B cell (primary cell): Measurements from ENCODE around the gene MDK. TPM values are rescaled to one million over a fixed set of nuclear protein-coding genes. Genes with fewer than 3 reads are reported as not detected.

Experiments
- ATAC-seq: fragments of 200-7000 bp; cut with Tn5 transposase; one replicate; pipeline ENCODE4 v1.10.0; 2021; ENCODE audit warnings: low read depth, mild to moderate bottlenecking, moderate number of reproducible peaks, moderate library complexity
- CTCF ChIA-PET: fragments of 350-600 bp; sonication (Branson Sonifier 250); formaldehyde crosslinking; loops from one replicate; lab custom pipeline; 2021; ENCODE audit warnings: antibody characterized with exemption, inconsistent platforms; lab: Charles Lee
- POLR2A ChIA-PET: fragments of 350-600 bp; sonication (Branson Sonifier 250); formaldehyde crosslinking; loops from one replicate; lab custom pipeline; 2021; ENCODE audit warnings: antibody characterized with exemption; lab: Charles Lee
- DNase-seq: peaks from one replicate; pipeline ENCODE4 v3.0.0; 2013
- H2AFZ ChIP-seq: 2 replicates; pipeline ENCODE4 v1.6.1; 2012; ENCODE audit warnings: mild to moderate bottlenecking, low read depth, low read length; ENCODE audit not compliant: insufficient read depth, poor library complexity, severe bottlenecking
- H3K27ac ChIP-seq, 2 donors: 1 replicate in 1 of 2; 2 replicates in 1 of 2; pipeline ENCODE4 v1.5.1; 2012 to 2013; ENCODE audit warnings: low read length in 2 of 2, mild to moderate bottlenecking in 2 of 2, moderate library complexity in 1 of 2
- H3K27me3 ChIP-seq, 4 experiments: fragments of 200-600 bp in 1 of 4; sonication (generic) in 1 of 4; replicated peaks in 1 of 4; 1 replicate in 2 of 4; 2 replicates in 2 of 4; pipeline versions ENCODE4 v1.6.1 to v1.7.0; 2013 to 2016; ENCODE audit warnings: low read length in 3 of 4, mild to moderate bottlenecking in 2 of 4, mixed read lengths in 1 of 4, moderate library complexity in 1 of 4; ENCODE audit not compliant: insufficient read depth in 4 of 4, control insufficient read depth in 3 of 4; ENCODE audit errors: control extremely low read depth in 1 of 4
- H3K36me3 ChIP-seq, 2 experiments: replicated peaks in 1 of 2; 1 replicate in 1 of 2; 2 replicates in 1 of 2; pipeline versions ENCODE4 v1.6.1 to v1.7.1; 2013; ENCODE audit warnings: low read length in 1 of 2; ENCODE audit not compliant: insufficient read depth in 2 of 2, control insufficient read depth in 1 of 2; ENCODE audit errors: control extremely low read depth in 1 of 2, extremely low read depth in 1 of 2
- H3K4me1 ChIP-seq, 2 donors: fragments of 200-600 bp in 1 of 2; sonication (generic) in 1 of 2; 1 replicate in 1 of 2; 2 replicates in 1 of 2; pipeline versions ENCODE4 v1.5.1 to v1.6.1; 2013 to 2017; ENCODE audit warnings: low read length in 2 of 2; ENCODE audit not compliant: control insufficient read depth in 2 of 2, insufficient read depth in 2 of 2
- H3K4me2 ChIP-seq: replicated peaks from 2 replicates; pipeline ENCODE3; 2012; ENCODE audit warnings: mild to moderate bottlenecking, low read depth, low read length; ENCODE audit not compliant: poor library complexity, severe bottlenecking
- H3K4me3 ChIP-seq, 5 experiments: fragments of 200-600 bp in 1 of 5; sonication (generic) in 1 of 5; 1 replicate in 3 of 5; 2 replicates in 2 of 5; pipeline versions ENCODE4 v1.5.1 to v1.7.0; 2011 to 2016; ENCODE audit warnings: low read length in 4 of 5, mild to moderate bottlenecking in 4 of 5, low read depth in 2 of 5, control low read depth in 1 of 5, moderate library complexity in 1 of 5; ENCODE audit not compliant: insufficient read depth in 1 of 5; ENCODE audit errors: control extremely low read depth in 1 of 5, extremely low read depth in 1 of 5
- H3K79me2 ChIP-seq: fragments of 200-600 bp; sonication (generic); one replicate; pipeline ENCODE4 v1.6.0; 2016; ENCODE audit warnings: low read length; ENCODE audit not compliant: control insufficient read depth, insufficient read depth
- H3K9ac ChIP-seq: fragments of 200-600 bp; sonication (generic); 2 replicates; pipeline ENCODE4 v1.6.1; 2017; ENCODE audit warnings: mild to moderate bottlenecking, low read length, moderate library complexity
- H3K9me3 ChIP-seq, 3 donors: one replicate each; pipeline versions ENCODE4 v1.6.1 to v1.7.1; 2013; ENCODE audit warnings: low read length in 2 of 3; ENCODE audit not compliant: control insufficient read depth in 2 of 3, insufficient read depth in 1 of 3; ENCODE audit errors: control extremely low read depth in 1 of 3
- H4K20me1 ChIP-seq: 2 replicates; pipeline ENCODE4 v1.6.0; 2012; ENCODE audit warnings: mild to moderate bottlenecking, low read length; ENCODE audit not compliant: insufficient read depth, control insufficient read depth, poor library complexity, severe bottlenecking
- H3K27ac Mint-ChIP-seq: one replicate; pipeline ENCODE4 v1.8.0; 2021; ENCODE audit warnings: mixed read lengths
- H3K27me3 Mint-ChIP-seq: one replicate; pipeline ENCODE4 v1.8.0; 2021; ENCODE audit warnings: mixed read lengths
- H3K4me1 Mint-ChIP-seq: one replicate; pipeline ENCODE4 v1.8.0; 2021; ENCODE audit warnings: mixed read lengths
- H3K4me3 Mint-ChIP-seq: one replicate; pipeline ENCODE4 v1.8.0; 2021; ENCODE audit warnings: mixed read lengths
- H3K9me3 Mint-ChIP-seq: one replicate; pipeline ENCODE4 v1.8.0; 2022; ENCODE audit warnings: mixed read lengths; ENCODE audit not compliant: insufficient read depth
- EZH2 ChIP-seq: IDR thresholded peaks from 2 replicates; pipeline ENCODE4 v1.6.1; 2012; ENCODE audit warnings: borderline replicate concordance, low read depth, mild to moderate bottlenecking, moderate library complexity, low read length; ENCODE audit not compliant: insufficient read depth, poor library complexity, severe bottlenecking
- WGBS: methylation state at CpG from one replicate; pipeline ENCODE4 v1.1.5; 2013; ENCODE audit warnings: missing lambda C conversion rate; ENCODE audit not compliant: insufficient coverage; 5-methylcytosine and 5-hydroxymethylcytosine counted together
- intact Hi-C: fragments of 100-400 bp; cut with micrococcal nuclease; formaldehyde crosslinking; loops from one replicate; pipeline ENCODE4 v1.10.0; 2022
- polyA plus RNA-seq: library from polyadenylated mRNA; depleted of rRNA; stranded (reverse); fragments of >200 nt; gene quantifications from 2 replicates; pipeline ENCODE4 v1.2.3, GENCODE V29; 2012
- total RNA-seq, 2 donors: library from RNA; stranded (reverse); fragments of 120-200 nt in 1 of 2; gene quantifications; 1 replicate in 1 of 2; 2 replicates in 1 of 2; pipeline versions ENCODE4 v1.2.3 to v1.2.4, GENCODE V29; 2013 to 2022
- TF ChIP-seq, protein P1 (sequence below): fragments of 200-600 bp; IDR thresholded peaks from one replicate; pipeline ENCODE4 v1.8.0; 2022; ENCODE audit warnings: antibody characterized with exemption, mild to moderate bottlenecking

Gene MDK
- total and polyA plus RNA-seq, 2 donors (not counting 1 experiment from before 2014, with no cell fraction given), result 1.5 to 2.6 TPM

DNA sequence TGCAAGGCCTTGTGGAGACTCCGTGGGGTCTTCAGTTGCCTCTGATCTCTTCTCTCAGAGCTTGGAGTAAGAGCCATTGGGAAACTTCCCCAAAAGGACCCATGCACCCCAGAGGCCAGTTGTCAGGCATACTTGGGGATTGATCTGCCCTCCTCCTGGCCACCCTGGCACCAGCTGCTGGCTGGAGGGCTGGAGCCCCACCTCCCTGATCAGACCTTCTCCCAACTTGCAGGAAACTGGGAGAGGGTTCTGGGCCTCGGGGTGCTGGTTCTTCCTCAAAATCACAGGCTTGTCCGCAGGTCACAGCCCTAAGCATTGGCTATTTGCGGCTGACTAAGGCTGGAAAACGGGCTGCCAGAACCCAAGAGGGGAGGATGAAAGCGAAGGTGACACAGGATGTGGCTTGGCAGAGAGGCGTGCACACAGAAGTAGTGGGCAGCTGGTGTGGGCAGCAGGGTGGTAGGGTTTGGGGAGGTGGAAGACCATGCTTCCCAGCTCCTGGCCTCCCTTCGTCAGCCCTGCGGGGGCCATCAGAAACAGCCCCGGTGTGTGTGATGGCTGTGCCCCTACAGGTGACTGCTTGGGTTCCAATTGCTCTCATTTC is 35.5 kb upstream of the MDK start:
- Histone ChIP-seq H3K4me3 (peak overlapping the region; percentile 22 to 75 (median 55)), H3K36me3 (no peaks in the 10 kb centered on the region), H3K9ac (peak overlapping the region; percentile 66), H3K4me1 (peaks cover 38 to 45% of the 10 kb centered on the region in 2 donors), H3K27ac (no peak overlapping the region), H2AFZ (peak overlapping the region; percentile 82), H3K27me3 (peaks cover 0 to 5% (median 0%) of the 10 kb centered on the region in 4 experiments), H3K79me2 (peaks cover 45% of the 10 kb centered on the region), H3K9me3 (no peaks in the 10 kb centered on the region), H3K4me2 (peak overlapping the region; percentile 92), H4K20me1 (peaks cover 25% of the 10 kb centered on the region)
- POLR2A ChIA-PET, result no interaction called here
- Mint-ChIP-seq H3K27me3 (peaks cover 7% of the 10 kb centered on the region), H3K4me1 (peaks cover 45% of the 10 kb centered on the region), H3K9me3 (no peaks in the 10 kb centered on the region), H3K4me3 (peak overlapping the region; percentile 91), H3K27ac (no peak overlapping the region)
- peak; percentile 32 for DNase-seq
- TF ChIP-seq, protein P1, sequence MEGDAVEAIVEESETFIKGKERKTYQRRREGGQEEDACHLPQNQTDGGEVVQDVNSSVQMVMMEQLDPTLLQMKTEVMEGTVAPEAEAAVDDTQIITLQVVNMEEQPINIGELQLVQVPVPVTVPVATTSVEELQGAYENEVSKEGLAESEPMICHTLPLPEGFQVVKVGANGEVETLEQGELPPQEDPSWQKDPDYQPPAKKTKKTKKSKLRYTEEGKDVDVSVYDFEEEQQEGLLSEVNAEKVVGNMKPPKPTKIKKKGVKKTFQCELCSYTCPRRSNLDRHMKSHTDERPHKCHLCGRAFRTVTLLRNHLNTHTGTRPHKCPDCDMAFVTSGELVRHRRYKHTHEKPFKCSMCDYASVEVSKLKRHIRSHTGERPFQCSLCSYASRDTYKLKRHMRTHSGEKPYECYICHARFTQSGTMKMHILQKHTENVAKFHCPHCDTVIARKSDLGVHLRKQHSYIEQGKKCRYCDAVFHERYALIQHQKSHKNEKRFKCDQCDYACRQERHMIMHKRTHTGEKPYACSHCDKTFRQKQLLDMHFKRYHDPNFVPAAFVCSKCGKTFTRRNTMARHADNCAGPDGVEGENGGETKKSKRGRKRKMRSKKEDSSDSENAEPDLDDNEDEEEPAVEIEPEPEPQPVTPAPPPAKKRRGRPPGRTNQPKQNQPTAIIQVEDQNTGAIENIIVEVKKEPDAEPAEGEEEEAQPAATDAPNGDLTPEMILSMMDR, result no peak
- no peak for TF ChIP-seq EZH2
- CTCF ChIA-PET, result interaction anchor here (0.7 to 2.5 kb wide), 4 partner anchors 14 to 32 kb away, joined by 3 to 7 read pairs (median 3); no protein-coding TSS in a partner anchor
- intact Hi-C loops, result loop anchor here (2.0 to 5.0 kb wide), 4 partner anchors 36 to 541 kb away; partner anchors contain the start of genes MDK, PEX16 and SLC35C1
- 8% methylated on average over 9 of the region's 10 CpGs for WGBS
- no peak for ATAC-seq
